Stimulated activated CD4-positive, alpha-beta T cell treated with anti-CD3 and anti-CD28 coated beads, Interleukin-1b, Interleukin-23, amount 100 ng/mL, for 24 hours (primary cell): ENCODE measurements around the gene RBMS3.
"Not testable (repeated sequence)": the region's sequence is repeated elsewhere in the genome, so short reads cannot be mapped to it uniquely, and the experiment has no call there.

ENCODE experiments used
- DNase-seq, 4 experiments: peaks; one replicate each; pipeline ENCODE4 v3.0.0-alpha.2; 2020; ENCODE audit warnings: low read depth in 4 of 4, low spot score in 1 of 4

RBMS3 gene

GRCh38 chr3:29653680-29654079 lies 372.8 kb downstream of the RBMS3 start:
- DNase-seq, result no peak

- DNase-seq, result no peak
Measured at GRCh38 chr3:29655015-29655747, 374.3 kb downstream of the RBMS3 start.

GRCh38 chr3:29665688-29666087 lies 384.8 kb downstream of the RBMS3 start:
- no peak for DNase-seq

GRCh38 chr3:29668233-29668632 lies 387.4 kb downstream of the RBMS3 start:
- no peak for DNase-seq

GRCh38 chr3:29668728-29669127 lies 387.9 kb downstream of the RBMS3 start:
- DNase-seq, result no peak

- not testable (repeated sequence) for DNase-seq
Measured at GRCh38 chr3:29670476-29670875, 389.6 kb downstream of the RBMS3 start.

- no peak for DNase-seq
Measured at GRCh38 chr3:29677421-29677820, 396.6 kb downstream of the RBMS3 start.

GRCh38 chr3:29679944-29680343 lies 399.1 kb downstream of the RBMS3 start:
- DNase-seq, result no peak

GRCh38 chr3:29683018-29683993 lies 402.4 kb downstream of the RBMS3 start:
- no peak for DNase-seq

GRCh38 chr3:29686889-29687592 lies 406.2 kb downstream of the RBMS3 start:
- DNase-seq, result no peak

GRCh38 chr3:29690686-29691353 lies 409.9 kb downstream of the RBMS3 start:
- DNase-seq, result no peak

- DNase-seq, result no peak
Measured at GRCh38 chr3:29693863-29694262, 413.0 kb downstream of the RBMS3 start.

GRCh38 chr3:29694331-29694730 lies 413.5 kb downstream of the RBMS3 start:
- DNase-seq, result no peak

- no peak for DNase-seq
Measured at GRCh38 chr3:29694783-29695182, 413.9 kb downstream of the RBMS3 start.

- no peak for DNase-seq
Measured at GRCh38 chr3:29695201-29695600, 414.3 kb downstream of the RBMS3 start.

GRCh38 chr3:29695643-29696198 lies 414.9 kb downstream of the RBMS3 start:
- DNase-seq, result no peak

GRCh38 chr3:29696311-29696710 lies 415.4 kb downstream of the RBMS3 start:
- no peak for DNase-seq

GRCh38 chr3:29697989-29698388 lies 417.1 kb downstream of the RBMS3 start:
- no peak for DNase-seq

GRCh38 chr3:29700256-29700655 lies 419.4 kb downstream of the RBMS3 start:
- no peak for DNase-seq

GRCh38 chr3:29701326-29701983 lies 420.6 kb downstream of the RBMS3 start:
- no peak for DNase-seq
